NCI-H2029 treated with DMSO at 0.1 percent for 48 hours (cell line): Measurements from ENCODE around the gene LRRC75A.

Source experiments
- DNase-seq: peaks from one replicate; lab custom pipeline; 2025; lab: John Stamatoyannopoulos, UW

Gene LRRC75A

GRCh38 chr17:16493531-16494046 is 1.6 kb upstream of the LRRC75A start:
- no peak for DNase-seq

GRCh38 chr17:16492613-16493530 is 879 bp upstream of the LRRC75A start:
- DNase-seq: no peak

- no peak for DNase-seq
Measured at GRCh38 chr17:16491131-16491702, 776 bp downstream of the LRRC75A start.

GRCh38 chr17:16489431-16489830 is 2.6 kb downstream of the LRRC75A start:
- no peak for DNase-seq

GRCh38 chr17:16488968-16489337 is 3.0 kb downstream of the LRRC75A start:
- DNase-seq: no peak

- no peak for DNase-seq
Measured at GRCh38 chr17:16488186-16488967, 3.6 kb downstream of the LRRC75A start.

GRCh38 chr17:16486373-16487250 is 5.4 kb downstream of the LRRC75A start:
- peak; percentile 93 for DNase-seq

- DNase-seq: no peak
Measured at GRCh38 chr17:16484445-16485175, 7.4 kb downstream of the LRRC75A start.

- DNase-seq: no peak
Measured at GRCh38 chr17:16483021-16483645, 8.9 kb downstream of the LRRC75A start.

- no peak for DNase-seq
Measured at GRCh38 chr17:16482253-16482652, 9.7 kb downstream of the LRRC75A start.

- DNase-seq: peak; percentile 26
Measured at GRCh38 chr17:16480995-16481394, 11.0 kb downstream of the LRRC75A start.

GRCh38 chr17:16479264-16479663 is 12.7 kb downstream of the LRRC75A start:
- DNase-seq: no peak

GRCh38 chr17:16478649-16479048 is 13.3 kb downstream of the LRRC75A start:
- DNase-seq: no peak

- DNase-seq: no peak
Measured at GRCh38 chr17:16477666-16478065, 14.3 kb downstream of the LRRC75A start.

GRCh38 chr17:16477255-16477654 is 14.7 kb downstream of the LRRC75A start:
- no peak for DNase-seq

GRCh38 chr17:16475179-16475704 is 16.8 kb downstream of the LRRC75A start:
- no peak for DNase-seq

- DNase-seq: no peak
Measured at GRCh38 chr17:16474012-16474725, 17.8 kb downstream of the LRRC75A start.

GRCh38 chr17:16473044-16474011 is 18.7 kb downstream of the LRRC75A start:
- no peak for DNase-seq
